Epidermal melanocyte (primary cell): Measurements from ENCODE around the gene EEFSEC.

Source experiments
- DNase-seq: peaks from one replicate; pipeline ENCODE4 v3.0.0; 2011; ENCODE audit warnings: low spot score; ENCODE audit not compliant: insufficient read length

EEFSEC gene

GRCh38 chr3:128424508-128425069, 271.3 kb downstream of the EEFSEC start:
- no peak for DNase-seq

GRCh38 chr3:128425142-128425845, 272.0 kb downstream of the EEFSEC start:
- DNase-seq: no peak

- no peak for DNase-seq
Measured at GRCh38 chr3:128425846-128426127, 272.5 kb downstream of the EEFSEC start.

- peak; percentile 71 for DNase-seq
Measured at GRCh38 chr3:128426128-128426921, 273.0 kb downstream of the EEFSEC start.

- DNase-seq: no peak
Measured at GRCh38 chr3:128427175-128427857, 274.0 kb downstream of the EEFSEC start.

GRCh38 chr3:128427872-128428822, 274.9 kb downstream of the EEFSEC start:
- DNase-seq: no peak

- no peak for DNase-seq
Measured at GRCh38 chr3:128429275-128429674, 276.0 kb downstream of the EEFSEC start.

- no peak for DNase-seq
Measured at GRCh38 chr3:128429751-128430150, 276.5 kb downstream of the EEFSEC start.

GRCh38 chr3:128430301-128430700, 277.0 kb downstream of the EEFSEC start:
- no peak for DNase-seq

GRCh38 chr3:128430731-128431130, 277.4 kb downstream of the EEFSEC start:
- DNase-seq: no peak

- DNase-seq: no peak
Measured at GRCh38 chr3:128431803-128432300, 278.6 kb downstream of the EEFSEC start.

GRCh38 chr3:128432301-128432970, 279.2 kb downstream of the EEFSEC start:
- DNase-seq: no peak

- no peak for DNase-seq
Measured at GRCh38 chr3:128432971-128433836, 279.9 kb downstream of the EEFSEC start.

GRCh38 chr3:128433837-128434165, 280.5 kb downstream of the EEFSEC start:
- DNase-seq: no peak

- no peak for DNase-seq
Measured at GRCh38 chr3:128434524-128434923, 281.2 kb downstream of the EEFSEC start.

- no peak for DNase-seq
Measured at GRCh38 chr3:128435058-128435457, 281.8 kb downstream of the EEFSEC start.

GRCh38 chr3:128435561-128435960, 282.3 kb downstream of the EEFSEC start:
- no peak for DNase-seq

- DNase-seq: no peak
Measured at GRCh38 chr3:128436214-128436613, 282.9 kb downstream of the EEFSEC start.

- DNase-seq: no peak
Measured at GRCh38 chr3:128438488-128439072, 285.3 kb downstream of the EEFSEC start.
